Sciatic nerve (tissue), 2 donors: ENCODE data around the gene OR6Y1. TPM values are rescaled to one million over a fixed set of nuclear protein-coding genes. Genes with fewer than 3 reads are reported as not detected.

ENCODE experiments used
- ATAC-seq: fragments of 200-7000 bp; cut with Tn5 transposase; one replicate; pipeline ENCODE4 v1.9.1; 2020; ENCODE audit warnings: mild to moderate bottlenecking, moderate library complexity
- DNase-seq: peaks from one replicate; pipeline ENCODE4 v3.0.0-alpha.2; 2020; ENCODE audit warnings: low spot score
- intact Hi-C: fragments of 100-400 bp; cut with DNase I; formaldehyde crosslinking; loops from one replicate; pipeline ENCODE4 v1.14.2; 2022
- total RNA-seq: library from RNA; stranded (reverse); fragmentation: NEBNext Ultra II Directional; extraction: Animal tissue kit (Norgen Biotek cat#: 25700); gene quantifications from one replicate; pipeline ENCODE4 v1.2.1, GENCODE V29; 2021
- donor health status: DM: no; HTN: no; CAD: no.
- donor health status: DM: no; HTN: no; CAD: no.

Gene OR6Y1, protein sequence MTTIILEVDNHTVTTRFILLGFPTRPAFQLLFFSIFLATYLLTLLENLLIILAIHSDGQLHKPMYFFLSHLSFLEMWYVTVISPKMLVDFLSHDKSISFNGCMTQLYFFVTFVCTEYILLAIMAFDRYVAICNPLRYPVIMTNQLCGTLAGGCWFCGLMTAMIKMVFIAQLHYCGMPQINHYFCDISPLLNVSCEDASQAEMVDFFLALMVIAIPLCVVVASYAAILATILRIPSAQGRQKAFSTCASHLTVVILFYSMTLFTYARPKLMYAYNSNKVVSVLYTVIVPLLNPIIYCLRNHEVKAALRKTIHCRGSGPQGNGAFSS
- total RNA-seq: not detected

DNA sequence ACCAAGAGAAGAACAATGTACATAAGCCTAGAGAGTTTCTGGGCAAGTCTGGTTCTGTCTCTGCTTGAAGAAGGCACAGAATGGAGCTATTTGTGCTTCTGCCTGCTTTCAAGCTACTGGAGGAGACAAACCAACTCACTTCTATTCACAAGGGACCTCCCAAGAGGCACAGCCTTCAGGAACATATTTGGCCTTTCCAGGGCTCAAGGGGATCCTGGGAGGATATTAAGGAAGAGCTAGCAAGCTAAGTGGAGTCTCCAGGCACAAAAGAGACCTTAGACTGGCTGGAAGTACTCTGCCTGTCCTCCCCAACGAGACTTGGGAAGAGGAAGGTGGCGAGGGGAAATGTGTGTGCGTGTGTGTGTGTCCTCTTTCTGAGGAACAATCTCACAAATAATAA lies at the start of gene OR6Y1:
Gene OR6Y1 (minus strand): TSS at position 54 of the 400 bp plus-strand sequence. CDS start 6,300 bp downstream, outside the sequence.
- ATAC-seq (no peak), DNase-seq (no peak)
- intact Hi-C loops: no loop called here

DNA sequence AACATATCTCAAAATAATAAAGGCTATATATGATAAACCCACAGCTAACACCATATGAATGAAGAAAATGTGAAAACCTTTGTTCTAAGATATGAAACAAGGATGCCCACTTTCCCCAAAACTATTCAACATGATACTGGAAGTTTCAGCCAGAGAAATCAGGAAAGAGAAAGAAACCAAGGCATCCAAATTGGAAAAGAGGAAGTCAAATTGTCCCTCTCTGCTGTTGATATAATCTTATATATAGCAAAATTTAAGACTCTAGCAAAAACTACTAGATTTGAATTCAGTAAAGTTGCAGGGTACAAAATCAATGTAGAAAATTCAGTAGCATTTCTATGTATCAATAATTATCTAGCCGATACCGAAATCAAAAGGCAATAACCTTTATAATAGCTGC lies 46.5 kb upstream of the OR6Y1 start:
- ATAC-seq (no peak), DNase-seq (no peak)
- intact Hi-C loops: no loop called here

DNA sequence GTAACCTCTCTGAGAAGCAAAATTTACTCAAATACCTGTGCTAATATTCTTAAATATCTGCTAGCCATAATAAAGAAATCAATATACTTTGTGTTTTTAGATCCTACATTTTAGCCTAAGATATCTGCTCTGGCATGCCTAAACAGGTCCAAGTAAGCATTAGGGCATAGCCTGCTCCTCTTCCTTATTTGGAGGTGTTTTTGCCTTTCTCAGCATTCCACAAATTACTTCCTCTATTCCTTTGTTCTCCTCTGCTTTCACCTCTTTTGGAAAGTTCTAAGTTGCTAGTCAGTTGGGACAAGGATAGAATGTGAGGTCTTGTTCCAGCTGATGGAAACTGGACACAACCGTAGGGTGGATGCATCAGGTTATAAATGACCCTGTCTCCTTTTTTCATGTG lies 32.7 kb upstream of the OR6Y1 start:
- intact Hi-C loops: no loop called here
- ATAC-seq (no peak), DNase-seq (no peak)

DNA sequence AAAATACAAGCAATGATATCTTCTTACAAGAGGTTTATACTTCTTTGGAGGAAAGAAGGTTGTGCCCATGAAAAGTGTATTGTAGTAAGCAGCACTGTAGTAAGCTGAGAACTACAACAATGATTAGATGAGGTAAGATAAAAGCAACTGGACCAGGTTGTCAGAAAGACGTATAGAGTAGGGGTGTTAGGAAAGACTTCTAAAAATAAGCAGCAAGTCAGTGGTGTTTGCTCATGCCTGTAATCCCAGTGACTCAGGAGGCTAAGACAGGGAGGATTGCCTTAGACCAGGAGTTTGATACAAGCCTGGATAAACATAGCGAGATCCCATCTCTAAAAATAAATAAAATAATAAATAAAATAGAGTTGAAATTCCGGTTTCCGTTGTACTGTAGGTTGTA lies 29.8 kb upstream of the OR6Y1 start:
- DNase-seq (no peak), ATAC-seq (no peak)
- intact Hi-C loops: no loop called here

DNA sequence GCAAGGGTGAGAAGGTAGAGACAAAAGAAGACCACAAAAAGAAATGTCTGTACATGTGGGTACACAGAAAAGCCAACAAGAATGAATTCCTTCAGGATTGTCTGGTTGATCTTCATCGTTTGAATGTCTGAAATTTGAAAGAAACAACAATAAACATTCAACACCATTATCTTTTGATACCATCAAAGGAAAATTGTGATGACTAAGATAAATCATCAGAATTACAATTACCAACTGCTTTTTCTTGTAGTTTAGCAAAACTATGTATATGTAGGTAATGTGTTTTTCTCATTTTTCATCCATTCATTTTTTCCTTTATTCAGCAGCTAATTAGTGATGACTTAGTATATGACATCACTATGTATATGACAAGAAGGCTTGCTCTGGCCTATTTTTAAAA lies 25.5 kb upstream of the OR6Y1 start, which contains the start of gene OR10X1:
Gene OR10X1 (minus strand): TSS at position 167 of the 400 bp plus-strand sequence. CDS start 0 bp downstream, at position 167.
- DNase-seq: no peak
- intact Hi-C loops: no loop called here
- no peak for ATAC-seq

DNA sequence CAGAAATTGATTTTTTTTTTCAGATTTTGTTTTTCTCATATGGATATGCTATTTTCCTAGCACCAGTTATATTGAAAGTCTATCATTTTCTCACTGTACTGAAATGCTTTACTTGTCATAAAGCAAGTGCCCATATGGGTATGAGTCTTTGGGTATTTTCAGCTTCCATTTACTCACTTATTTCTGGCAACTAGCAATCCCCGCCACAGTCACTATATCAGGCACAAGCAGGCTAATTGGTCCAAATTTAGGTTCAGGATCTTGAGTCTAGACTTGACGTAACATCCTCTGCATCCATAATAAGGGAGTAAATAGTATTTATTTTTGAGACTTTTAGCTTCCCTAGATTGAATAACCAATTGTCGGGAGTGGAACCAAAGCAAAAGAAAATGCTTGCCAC lies 23.4 kb upstream of the OR6Y1 start:
- DNase-seq (no peak), ATAC-seq (no peak)
- intact Hi-C loops: no loop called here

DNA sequence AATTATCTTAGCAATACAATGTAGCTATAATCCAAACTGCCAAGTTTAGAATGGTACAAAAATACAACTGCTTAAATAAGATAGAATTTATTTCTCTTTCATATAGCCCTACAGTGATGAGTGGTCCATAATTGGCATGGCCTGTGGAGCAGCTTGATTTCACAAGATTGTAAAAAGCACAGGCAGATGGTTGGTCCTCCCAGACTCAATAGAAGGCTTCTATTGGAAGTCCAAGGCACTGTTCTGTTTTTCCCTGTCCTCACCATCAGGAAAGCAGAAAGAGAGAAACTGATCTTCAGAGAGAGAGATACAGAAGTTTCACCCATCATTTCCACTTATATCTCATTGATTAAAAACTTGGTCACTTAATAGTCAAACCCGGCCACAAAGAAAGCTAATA lies 18.0 kb upstream of the OR6Y1 start:
- intact Hi-C loops: no loop called here
- ATAC-seq (no peak), DNase-seq (no peak)

DNA sequence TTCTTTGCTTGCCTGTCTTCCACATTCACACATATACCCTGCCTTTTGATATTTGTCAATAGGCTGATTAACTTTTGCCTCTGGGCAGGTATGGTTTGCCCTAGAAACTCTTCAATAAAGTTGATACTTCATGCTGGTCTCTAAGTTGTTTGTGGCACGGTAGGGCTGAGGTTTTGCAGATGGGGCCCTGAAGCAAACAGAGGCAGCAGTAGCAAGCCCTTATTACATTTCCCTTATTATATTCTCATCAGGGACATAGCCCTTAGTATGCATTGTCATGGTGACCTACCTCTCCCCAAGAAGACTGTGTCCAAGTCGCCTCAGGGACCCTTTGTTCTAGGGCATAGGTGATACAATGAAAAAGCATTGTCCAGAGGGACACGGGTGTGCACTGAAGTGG lies 16.3 kb upstream of the OR6Y1 start, which contains the start of gene OR6P1:
Gene OR6P1 (minus strand): TSS at position 101 of the 400 bp plus-strand sequence. CDS start 6,976 bp downstream, outside the sequence.
- DNase-seq (no peak), ATAC-seq (no peak)
- intact Hi-C loops: no loop called here

DNA sequence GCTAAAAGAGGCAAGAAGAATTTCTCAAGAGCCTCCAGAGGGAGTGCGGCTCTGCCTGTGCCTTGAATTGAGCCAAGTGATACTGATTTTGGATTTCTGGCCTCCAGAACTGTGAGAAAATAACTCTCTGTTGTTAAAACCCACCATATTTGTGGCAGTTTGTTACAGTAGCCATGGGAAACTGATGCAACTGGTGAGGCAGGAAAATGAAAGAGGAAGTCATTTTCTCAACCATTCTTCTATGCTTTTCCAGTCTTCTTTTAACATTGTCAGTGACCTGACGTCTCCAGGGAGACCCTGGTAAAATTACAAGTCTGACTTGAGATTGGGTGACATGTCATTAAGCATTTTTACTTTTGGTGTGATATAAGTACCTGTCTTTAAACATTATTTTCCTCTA lies 10.4 kb upstream of the OR6Y1 start:
- ATAC-seq (no peak), DNase-seq (no peak)
- intact Hi-C loops: no loop called here

DNA sequence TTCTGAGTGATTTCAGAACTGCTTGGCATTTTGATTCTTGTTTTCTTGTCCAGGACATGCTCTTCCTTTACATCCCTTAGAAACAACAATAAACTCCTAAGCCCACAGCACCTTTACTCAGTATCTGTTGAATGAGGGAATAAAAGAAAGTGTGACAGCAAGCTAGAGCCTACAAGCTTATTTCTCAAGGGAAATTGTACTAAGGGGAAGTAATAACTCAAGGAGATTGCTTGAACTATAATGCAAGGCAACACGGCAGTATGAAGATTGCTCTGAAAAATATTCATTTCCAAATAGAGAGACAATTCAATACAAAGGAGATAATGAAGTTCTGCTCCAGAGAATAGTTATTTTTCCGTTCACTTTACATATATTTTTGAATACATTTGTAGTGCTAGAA lies 9.6 kb upstream of the OR6Y1 start:
- no peak for DNase-seq
- no peak for ATAC-seq
- intact Hi-C loops: no loop called here

DNA sequence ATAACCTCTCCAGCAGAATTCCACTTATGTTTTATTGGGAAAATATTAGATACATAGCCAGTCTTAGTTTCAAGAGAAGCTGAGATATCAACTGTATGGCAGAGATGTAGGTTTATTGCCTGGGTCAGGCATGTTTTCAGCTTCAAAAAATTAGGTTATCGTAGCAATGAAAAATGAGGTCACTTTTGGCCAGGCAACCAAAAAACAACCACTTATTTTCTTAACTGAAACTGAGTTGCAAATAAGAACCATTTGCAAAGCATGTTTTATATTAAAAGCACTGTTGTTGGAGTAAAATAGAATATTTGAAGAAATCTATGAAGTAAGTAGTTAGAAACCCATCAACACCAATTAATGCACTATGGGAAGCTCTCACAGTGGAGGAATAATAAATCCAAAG lies 5.5 kb upstream of the OR6Y1 start:
- no peak for ATAC-seq
- intact Hi-C loops: no loop called here
- DNase-seq: no peak

DNA sequence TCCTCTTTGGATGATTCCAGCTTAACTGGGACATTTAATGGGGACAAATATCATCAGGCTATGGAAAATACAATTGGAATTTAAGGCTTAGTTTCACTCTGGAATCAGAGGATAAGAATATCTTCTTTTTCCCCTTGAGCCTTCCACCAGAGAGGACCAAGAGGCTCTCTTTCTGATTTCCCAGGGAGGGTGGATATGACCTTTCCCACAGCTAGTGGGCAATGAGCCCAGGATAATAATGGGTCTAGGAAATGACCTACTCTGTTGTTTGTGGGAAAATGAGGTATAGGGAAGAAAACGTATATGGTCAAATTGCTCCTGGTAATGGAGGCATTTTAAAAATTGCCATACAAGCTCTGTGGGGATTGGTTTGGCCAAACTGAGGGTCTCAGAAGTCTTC lies 1.9 kb downstream of the OR6Y1 start:
- intact Hi-C loops: no loop called here
- ATAC-seq: no peak
- no peak for DNase-seq

DNA sequence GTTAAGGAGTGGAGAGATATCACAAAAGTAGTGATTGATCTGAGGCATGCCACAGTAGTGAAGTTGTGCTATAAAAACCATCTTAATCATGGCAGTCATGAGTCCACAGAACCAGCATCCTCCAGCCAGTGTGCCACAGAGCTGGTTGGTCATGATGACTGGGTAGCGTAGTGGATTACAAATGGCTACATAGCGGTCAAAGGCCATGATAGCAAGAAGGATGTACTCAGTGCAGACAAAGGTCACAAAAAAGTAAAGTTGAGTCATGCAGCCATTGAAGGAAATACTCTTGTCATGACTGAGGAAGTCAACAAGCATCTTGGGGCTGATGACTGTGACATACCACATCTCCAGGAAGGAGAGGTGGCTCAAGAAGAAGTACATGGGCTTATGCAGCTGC lies 6.7 kb downstream of the OR6Y1 start:
- intact Hi-C loops: no loop called here
- DNase-seq (no peak), ATAC-seq (no peak)

DNA sequence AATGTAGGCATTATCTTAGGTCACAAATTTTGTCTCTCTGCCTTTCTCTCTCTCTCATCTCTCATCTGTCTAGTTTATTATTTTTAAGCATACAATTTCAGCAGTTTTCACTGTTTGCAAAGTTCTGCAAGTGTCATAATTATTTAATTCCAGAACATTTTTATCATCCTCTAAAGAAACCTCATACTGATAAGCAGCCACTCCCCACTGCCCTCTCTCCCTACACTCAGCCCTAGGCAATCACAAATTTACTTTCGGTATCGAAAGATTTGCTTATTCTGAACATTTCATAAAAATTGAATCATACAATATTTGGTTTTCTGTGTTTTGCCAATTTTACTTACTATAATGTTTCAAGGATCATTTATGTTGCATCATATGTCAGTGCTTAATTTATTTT lies 16.6 kb downstream of the OR6Y1 start:
- intact Hi-C loops: no loop called here
- ATAC-seq (no peak), DNase-seq (no peak)

DNA sequence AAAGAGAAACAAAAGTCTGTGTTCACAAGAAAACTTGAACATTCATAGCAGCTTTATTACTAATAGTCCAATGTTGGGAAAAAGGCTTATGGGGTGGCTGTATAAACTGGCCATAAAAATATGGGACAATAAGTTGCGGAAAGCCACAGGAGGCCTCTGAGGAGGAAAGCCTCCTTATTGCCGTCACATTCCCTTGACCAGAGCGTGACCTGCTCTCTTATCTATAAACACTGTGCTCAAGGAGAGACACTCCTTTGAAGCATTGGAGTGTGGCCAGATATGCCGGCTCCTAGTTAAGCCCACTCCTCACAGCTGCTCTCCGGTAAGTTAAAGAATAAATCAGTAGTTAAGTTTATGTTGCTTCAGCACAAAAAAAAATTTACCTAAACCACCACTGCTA lies 19.7 kb downstream of the OR6Y1 start:
- intact Hi-C loops: no loop called here
- ATAC-seq (no peak), DNase-seq (no peak)

DNA sequence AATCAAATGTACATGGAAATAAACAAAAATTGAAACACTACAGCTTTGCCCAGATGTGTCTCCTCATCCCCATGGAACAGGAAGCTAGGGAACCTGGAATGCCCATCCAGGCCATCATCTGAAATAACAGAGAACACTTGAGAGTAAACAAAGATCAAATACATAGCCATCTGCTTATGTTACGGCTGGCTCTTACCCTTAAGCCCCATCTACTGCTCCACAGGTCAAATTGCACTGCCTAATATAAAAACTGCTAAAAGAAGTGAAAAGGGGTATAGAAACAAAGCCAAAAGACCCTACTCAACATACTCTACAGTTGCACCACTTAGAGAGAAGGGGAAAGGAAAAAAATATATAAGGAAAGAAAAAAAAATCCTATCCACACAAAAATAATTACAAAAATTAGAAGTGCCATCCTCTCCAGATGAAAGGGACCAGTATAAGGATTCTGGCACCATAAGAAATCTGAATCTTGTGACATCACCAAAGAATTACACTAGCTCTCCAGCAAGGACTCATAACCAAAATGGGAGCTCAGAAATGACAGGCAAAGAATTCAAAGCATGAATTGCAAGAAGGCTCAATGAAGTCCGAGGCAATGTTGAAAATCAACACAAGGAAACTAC lies 26.9 kb downstream of the OR6Y1 start:
- intact Hi-C loops: no loop called here
- DNase-seq (no peak), ATAC-seq (no peak)

DNA sequence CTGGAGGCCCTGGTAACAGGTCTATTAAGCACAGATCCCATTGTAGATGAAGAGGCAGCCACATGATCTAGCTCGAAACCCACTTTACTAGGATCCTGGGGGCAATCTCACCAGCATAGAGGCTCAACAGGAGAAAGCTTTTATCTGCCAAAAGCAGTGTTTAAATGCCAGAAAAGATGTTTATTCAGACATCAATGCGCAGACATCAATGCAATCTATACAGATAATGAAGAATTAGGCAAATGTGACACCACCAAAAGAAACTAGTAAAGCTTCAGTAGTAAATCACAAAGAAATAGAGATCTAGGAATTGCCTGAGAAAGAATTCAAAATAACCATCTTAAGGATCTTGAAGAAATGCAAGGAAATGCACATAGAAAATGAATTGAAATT lies 32.5 kb downstream of the OR6Y1 start:
- no peak for ATAC-seq

DNA sequence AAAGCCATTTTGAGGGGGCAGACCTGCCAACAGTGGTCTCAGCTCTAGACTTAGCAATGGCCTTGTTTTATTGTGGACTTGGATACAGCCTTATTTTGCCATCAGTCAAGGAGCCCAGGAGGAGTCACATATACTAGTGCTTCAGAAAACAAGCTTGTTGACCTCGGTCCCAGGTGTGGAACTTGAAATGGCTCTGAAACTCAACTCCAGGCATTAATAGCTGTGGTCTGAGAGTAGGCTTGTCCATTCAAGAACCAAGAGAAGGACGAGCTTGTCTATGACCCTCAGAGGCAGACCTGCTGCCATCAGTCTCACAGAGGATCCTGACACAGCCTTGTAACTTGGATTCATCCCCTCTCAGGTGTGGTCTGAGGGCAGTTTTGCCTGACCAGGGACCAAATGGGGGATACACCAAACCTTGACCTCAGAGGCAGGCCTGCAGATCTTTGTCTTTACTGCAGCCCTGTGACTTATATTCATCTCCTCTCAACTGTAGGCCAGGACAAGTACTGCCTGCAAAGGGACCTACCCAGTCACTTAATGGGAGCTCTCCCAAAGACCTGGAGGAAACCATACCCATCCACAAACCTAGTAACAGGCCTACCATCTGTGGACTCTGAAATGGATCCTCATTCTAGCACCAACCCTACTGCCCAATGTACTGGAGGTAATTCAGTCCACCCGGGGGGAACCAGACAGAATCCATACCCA lies 33.1 kb downstream of the OR6Y1 start:
- ATAC-seq (no peak), DNase-seq (no peak)
- intact Hi-C loops: no loop called here

More for the DNA sequence above, 32.5 kb downstream of the OR6Y1 start:
- DNase-seq: no peak
- intact Hi-C loops: no loop called here

DNA sequence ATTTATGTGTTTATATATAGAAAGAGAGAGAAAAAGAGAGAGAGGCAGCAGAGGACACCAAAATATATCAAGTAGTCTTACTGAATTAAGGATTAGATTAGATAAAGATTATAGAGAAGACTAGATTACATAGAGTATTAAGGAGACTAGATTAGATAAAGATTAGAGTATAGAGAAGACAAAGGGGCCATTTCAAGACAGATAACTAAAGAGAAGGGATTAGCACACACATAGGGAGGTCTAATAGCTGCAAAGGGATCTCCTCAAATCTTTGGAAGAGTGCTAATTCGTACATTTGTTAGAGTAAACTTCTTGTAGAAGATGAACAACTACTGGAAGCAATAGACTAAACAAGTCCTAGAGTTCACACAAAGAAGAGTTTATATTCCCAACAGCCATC lies 34.2 kb downstream of the OR6Y1 start:
- ATAC-seq: no peak
- intact Hi-C loops: no loop called here
- no peak for DNase-seq

DNA sequence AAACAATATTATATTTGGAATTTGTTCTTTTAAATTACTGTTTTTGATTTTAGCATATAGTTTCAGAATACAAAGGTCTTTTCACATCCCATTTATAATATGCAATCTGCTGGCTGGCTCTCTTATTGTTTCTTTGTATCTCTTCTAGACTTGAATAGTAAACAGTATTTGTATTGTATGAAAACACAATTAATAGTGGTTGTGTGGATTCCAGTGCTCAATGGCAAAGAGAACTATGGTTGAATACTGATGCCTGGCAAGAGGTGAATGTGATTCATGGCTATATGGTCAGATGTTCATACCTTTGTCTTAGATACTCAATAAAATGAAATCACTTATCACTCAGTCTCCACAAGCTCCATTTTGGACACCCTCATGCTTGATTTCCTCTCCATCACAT lies 37.2 kb downstream of the OR6Y1 start:
- ATAC-seq (no peak), DNase-seq (no peak)
- intact Hi-C loops: no loop called here
